T-helper 1 cell treated with Interleukin-12 subunit alpha and Interleukin-12 subunit beta and Interleukin-4 antibody, amounts not matched to agents 30 μg/mL and 1 μg/mL, for 36 hours (primary cell): ENCODE data around the gene HEMGN.
"Not testable (repeated sequence)": the region's sequence is repeated elsewhere in the genome, so short reads cannot be mapped to it uniquely, and the experiment has no call there.

Experiments
- H3K27ac Mint-ChIP-seq: one replicate; pipeline ENCODE4 v1.8.0; 2021; ENCODE audit warnings: mild to moderate bottlenecking, mixed read lengths
- H3K27me3 Mint-ChIP-seq: one replicate; pipeline ENCODE4 v1.8.0; 2021; ENCODE audit warnings: low read depth, mixed read lengths
- H3K36me3 Mint-ChIP-seq: one replicate; pipeline ENCODE4 v1.8.0; 2021; ENCODE audit warnings: low read depth, mixed read lengths
- H3K4me1 Mint-ChIP-seq: one replicate; pipeline ENCODE4 v1.8.0; 2021; ENCODE audit warnings: low read depth, mixed read lengths
- H3K4me3 Mint-ChIP-seq: one replicate; pipeline ENCODE4 v1.8.0; 2021; ENCODE audit warnings: mild to moderate bottlenecking, moderate library complexity, mixed read lengths
- H3K9me3 Mint-ChIP-seq: one replicate; pipeline ENCODE4 v1.8.0; 2021; ENCODE audit warnings: mixed read lengths

The HEMGN gene

DNA sequence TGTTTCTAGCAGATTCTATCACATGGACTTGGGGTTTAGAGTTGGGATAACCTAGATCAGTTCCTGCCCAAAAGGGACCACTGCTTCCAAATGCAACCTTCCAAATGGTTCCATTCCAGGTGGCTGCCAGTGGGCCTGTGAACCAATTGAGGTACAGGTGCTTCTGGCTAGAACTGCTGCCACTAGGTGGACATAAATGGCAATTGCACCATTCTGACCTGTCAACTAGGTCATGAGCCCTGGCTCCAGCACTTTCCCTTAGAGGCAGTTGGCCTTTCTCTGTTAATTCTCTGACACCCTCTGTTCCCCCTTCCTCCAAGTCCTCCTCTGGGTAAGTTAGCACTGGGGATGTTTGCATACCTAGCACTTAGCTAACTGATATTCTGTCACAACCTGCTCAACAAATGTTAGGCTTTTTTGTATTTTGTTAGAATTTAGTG is 16.6 kb upstream of the HEMGN start:
- no peak overlapping the region for H3K4me3 Mint-ChIP-seq
- peaks cover 9% of the 10 kb centered on the region for H3K27me3 Mint-ChIP-seq
- H3K27ac Mint-ChIP-seq: no peak overlapping the region
- H3K9me3 Mint-ChIP-seq: no peaks in the 10 kb centered on the region
- H3K4me1 Mint-ChIP-seq: no peaks in the 10 kb centered on the region
- peaks cover 7% of the 10 kb centered on the region for H3K36me3 Mint-ChIP-seq

DNA sequence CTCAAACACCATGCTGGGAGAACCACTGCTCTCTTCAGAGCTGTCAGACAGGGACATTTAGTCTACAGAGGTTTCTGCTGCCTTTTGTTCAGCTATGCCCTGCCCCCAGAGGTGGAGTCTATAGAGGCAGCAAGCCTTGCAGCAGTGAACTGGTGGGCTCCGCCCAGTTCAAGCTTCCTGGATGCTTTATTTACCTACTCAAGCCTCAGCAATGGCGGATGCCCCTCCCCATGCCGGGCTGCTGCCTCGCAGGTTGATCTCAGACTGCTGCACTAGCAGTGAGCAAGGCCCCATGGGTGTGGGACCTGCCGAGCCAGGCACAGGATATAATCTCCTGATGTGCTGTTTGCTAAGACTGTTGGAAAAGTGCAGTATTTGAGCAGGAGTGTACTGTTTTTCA is 12.9 kb upstream of the HEMGN start:
- not testable (repeated sequence) for H3K27ac Mint-ChIP-seq, H3K4me1 Mint-ChIP-seq, H3K36me3 Mint-ChIP-seq, H3K9me3 Mint-ChIP-seq, H3K4me3 Mint-ChIP-seq
- peaks cover 45% of the 10 kb centered on the region for H3K27me3 Mint-ChIP-seq

- H3K4me1 Mint-ChIP-seq, H3K4me3 Mint-ChIP-seq, H3K27ac Mint-ChIP-seq, H3K9me3 Mint-ChIP-seq, H3K36me3 Mint-ChIP-seq: not testable (repeated sequence)
- peaks cover 45% of the 10 kb centered on the region for H3K27me3 Mint-ChIP-seq
Measured at GRCh38 chr9:97947094-97947493, 9.1 kb upstream of the HEMGN start.

- H3K4me3 Mint-ChIP-seq, H3K9me3 Mint-ChIP-seq, H3K4me1 Mint-ChIP-seq, H3K27ac Mint-ChIP-seq: not testable (repeated sequence)
- H3K27me3 Mint-ChIP-seq: peaks cover 54% of the 10 kb centered on the region
- peaks cover 10% of the 10 kb centered on the region for H3K36me3 Mint-ChIP-seq
Measured at GRCh38 chr9:97945470-97945869, 7.5 kb upstream of the HEMGN start.

- Mint-ChIP-seq H3K4me1 (no peaks in the 10 kb centered on the region), H3K36me3 (peaks cover 3% of the 10 kb centered on the region), H3K27me3 (peaks cover 46% of the 10 kb centered on the region), H3K4me3 (no peak overlapping the region), H3K27ac (no peak overlapping the region), H3K9me3 (no peaks in the 10 kb centered on the region)
Measured at GRCh38 chr9:97944612-97945011, 6.6 kb upstream of the HEMGN start.

- no peaks in the 10 kb centered on the region for H3K9me3 Mint-ChIP-seq
- no peak overlapping the region for H3K4me3 Mint-ChIP-seq
- no peak overlapping the region for H3K27ac Mint-ChIP-seq
- peaks cover 2% of the 10 kb centered on the region for H3K36me3 Mint-ChIP-seq
- peaks cover 34% of the 10 kb centered on the region for H3K27me3 Mint-ChIP-seq
- H3K4me1 Mint-ChIP-seq: peaks cover 5% of the 10 kb centered on the region
Measured at GRCh38 chr9:97943308-97943855, 5.4 kb upstream of the HEMGN start.

DNA sequence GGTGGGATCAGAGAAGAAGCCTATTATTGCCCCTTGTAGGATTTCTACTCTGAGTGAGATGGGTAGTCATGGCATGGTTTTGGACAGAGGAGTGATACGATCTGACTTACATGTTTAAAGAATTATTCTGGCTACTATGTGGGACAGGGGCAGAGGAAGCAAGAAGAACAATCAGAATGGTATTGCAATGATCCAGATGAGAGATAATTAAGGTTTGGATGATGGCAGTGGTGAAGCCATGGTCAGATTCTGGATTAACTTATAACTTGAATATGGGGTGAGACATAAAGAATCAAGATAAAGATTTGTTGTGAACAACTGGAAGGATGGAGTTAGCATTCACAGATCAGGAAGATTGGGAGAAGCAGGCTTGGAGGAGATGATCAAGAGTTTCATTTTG is 3.4 kb upstream of the HEMGN start:
- Mint-ChIP-seq H3K27me3 (peaks cover 15% of the 10 kb centered on the region), H3K36me3 (peaks cover 2% of the 10 kb centered on the region), H3K9me3 (no peaks in the 10 kb centered on the region), H3K4me3 (no peak overlapping the region), H3K4me1 (peaks cover 14% of the 10 kb centered on the region), H3K27ac (no peak overlapping the region)

DNA sequence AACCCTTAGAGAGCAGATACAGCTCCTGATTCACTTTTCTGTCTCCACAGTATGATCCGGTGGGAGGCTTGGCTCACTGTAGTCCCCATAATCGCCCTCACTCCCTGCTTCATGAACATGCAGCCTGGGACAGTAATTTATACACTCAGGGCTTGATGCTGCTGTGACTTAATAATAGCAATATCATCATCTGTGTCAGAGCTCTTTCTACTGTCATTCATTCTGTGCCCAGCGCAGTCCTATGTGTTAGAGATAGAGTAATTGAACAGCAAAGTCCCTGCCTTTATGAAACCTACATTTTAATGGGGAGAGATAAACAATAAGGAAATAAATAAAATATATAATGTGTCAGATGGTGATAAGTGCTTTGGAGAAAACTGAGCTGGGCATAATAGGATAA is 2.8 kb upstream of the HEMGN start:
- Mint-ChIP-seq H3K36me3 (peaks cover 2% of the 10 kb centered on the region), H3K4me1 (peaks cover 15% of the 10 kb centered on the region), H3K27ac (no peak overlapping the region), H3K9me3 (no peaks in the 10 kb centered on the region), H3K27me3 (peaks cover 9% of the 10 kb centered on the region), H3K4me3 (no peak overlapping the region)

- Mint-ChIP-seq H3K4me3 (no peak overlapping the region), H3K4me1 (peaks cover 15% of the 10 kb centered on the region), H3K36me3 (peaks cover 2% of the 10 kb centered on the region), H3K27me3 (peaks cover 9% of the 10 kb centered on the region), H3K9me3 (no peaks in the 10 kb centered on the region), H3K27ac (no peak overlapping the region)
Measured at GRCh38 chr9:97940233-97940632, 2.3 kb upstream of the HEMGN start.

DNA sequence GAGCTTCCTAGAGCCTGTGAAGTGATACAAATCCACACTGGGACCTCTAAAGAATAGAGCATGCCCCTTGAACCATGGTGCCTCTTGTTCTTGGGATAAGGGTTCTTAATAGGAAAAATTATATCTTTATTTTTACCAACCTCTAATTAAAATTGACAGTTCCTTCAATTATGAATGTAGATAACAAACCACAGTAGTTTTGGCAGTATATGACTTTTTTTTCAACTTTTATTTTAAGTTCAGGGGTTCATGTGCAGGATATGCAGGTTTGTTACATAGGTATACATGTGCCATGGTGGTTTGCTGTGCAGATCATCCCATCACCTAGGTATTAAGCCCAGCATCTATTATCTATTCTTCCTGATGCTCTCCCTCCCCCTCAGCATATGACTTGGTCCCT is 974 bp downstream of the HEMGN start:
- H3K36me3 Mint-ChIP-seq: peaks cover 2% of the 10 kb centered on the region
- H3K4me3 Mint-ChIP-seq: no peak overlapping the region
- no peaks in the 10 kb centered on the region for H3K9me3 Mint-ChIP-seq
- H3K4me1 Mint-ChIP-seq: peaks cover 15% of the 10 kb centered on the region
- H3K27ac Mint-ChIP-seq: no peak overlapping the region
- H3K27me3 Mint-ChIP-seq: peaks cover 9% of the 10 kb centered on the region

- Mint-ChIP-seq H3K27me3 (no peaks in the 10 kb centered on the region), H3K4me3 (no peak overlapping the region), H3K9me3 (no peaks in the 10 kb centered on the region), H3K36me3 (no peaks in the 10 kb centered on the region), H3K27ac (no peak overlapping the region), H3K4me1 (peaks cover 28% of the 10 kb centered on the region)
Measured at GRCh38 chr9:97935276-97935675, 2.7 kb downstream of the HEMGN start.

DNA sequence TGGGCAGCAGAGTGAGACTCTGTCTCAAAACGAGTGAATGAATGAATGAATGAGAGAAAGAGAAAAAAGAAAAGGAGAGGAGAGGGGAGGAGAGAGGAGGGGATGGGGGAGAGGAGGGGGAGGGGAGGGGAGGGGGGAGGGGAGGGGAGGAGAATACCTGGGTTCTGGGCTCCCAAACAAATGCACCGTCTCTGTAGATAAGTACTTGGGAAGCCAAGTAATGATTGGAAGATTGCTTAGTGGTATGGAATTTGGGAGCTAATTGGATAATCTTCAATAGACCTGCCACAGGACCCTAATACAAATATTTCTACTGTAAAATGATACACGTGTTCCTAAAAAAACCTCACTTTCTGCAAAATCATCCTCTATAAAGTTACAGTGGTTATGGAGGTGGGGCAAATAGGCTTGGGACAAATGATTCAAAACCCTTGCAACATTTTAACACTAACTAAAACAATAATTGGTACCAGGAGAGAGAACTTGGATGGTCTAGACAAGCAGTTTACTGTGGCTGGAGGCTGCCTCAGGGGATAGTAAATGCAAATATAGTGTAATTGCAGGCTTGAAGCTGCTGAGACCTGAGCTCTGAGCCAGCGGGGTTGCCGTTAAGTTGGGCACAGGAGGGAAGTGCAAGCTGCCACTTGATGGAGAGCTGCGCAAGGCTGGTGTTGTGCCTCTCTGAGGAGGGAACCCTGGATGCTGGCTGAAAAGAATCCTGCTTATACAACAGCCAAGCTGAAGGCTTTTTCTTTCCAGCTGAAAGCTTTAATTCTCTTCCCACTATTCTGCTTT is 3.5 kb downstream of the HEMGN start:
- H3K27ac Mint-ChIP-seq: no peak overlapping the region
- peaks cover 31% of the 10 kb centered on the region for H3K4me1 Mint-ChIP-seq
- H3K9me3 Mint-ChIP-seq: no peaks in the 10 kb centered on the region
- H3K36me3 Mint-ChIP-seq: no peaks in the 10 kb centered on the region
- no peak overlapping the region for H3K4me3 Mint-ChIP-seq
- no peaks in the 10 kb centered on the region for H3K27me3 Mint-ChIP-seq

DNA sequence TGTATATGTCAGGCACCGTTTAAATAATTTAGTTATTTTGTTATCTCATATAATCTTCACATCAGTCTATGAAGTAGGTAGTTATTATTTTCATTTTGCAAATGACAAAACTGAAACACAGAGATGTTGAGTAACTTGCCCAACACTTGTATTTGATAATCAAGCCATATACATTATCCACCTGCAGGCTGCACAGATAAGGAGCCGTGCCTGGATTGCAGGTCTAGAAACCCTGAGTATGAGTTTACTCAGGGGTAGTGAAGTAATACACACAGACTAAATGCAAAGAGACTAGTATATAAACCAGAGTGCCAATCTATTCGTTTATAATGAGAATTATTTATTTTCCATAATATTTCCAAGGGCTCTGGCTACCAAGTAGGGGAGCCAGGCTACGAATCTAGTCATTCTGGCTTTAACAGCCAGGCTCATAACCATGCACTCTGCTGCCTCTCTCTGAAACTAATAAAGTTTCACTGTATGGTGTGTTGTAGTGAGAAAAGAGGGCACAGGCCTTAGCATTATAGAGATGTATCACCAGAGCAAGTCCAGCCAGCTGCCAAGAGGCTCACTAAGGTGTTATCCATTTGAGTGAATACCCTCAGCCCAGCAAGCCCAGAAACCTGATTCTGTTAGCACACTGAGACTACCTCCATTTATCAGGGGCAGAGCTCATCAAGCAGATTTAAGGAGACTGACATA is 4.5 kb downstream of the HEMGN start:
- no peaks in the 10 kb centered on the region for H3K27me3 Mint-ChIP-seq
- H3K36me3 Mint-ChIP-seq: no peaks in the 10 kb centered on the region
- H3K4me3 Mint-ChIP-seq: no peak overlapping the region
- no peak overlapping the region for H3K27ac Mint-ChIP-seq
- no peaks in the 10 kb centered on the region for H3K9me3 Mint-ChIP-seq
- H3K4me1 Mint-ChIP-seq: peaks cover 31% of the 10 kb centered on the region

DNA sequence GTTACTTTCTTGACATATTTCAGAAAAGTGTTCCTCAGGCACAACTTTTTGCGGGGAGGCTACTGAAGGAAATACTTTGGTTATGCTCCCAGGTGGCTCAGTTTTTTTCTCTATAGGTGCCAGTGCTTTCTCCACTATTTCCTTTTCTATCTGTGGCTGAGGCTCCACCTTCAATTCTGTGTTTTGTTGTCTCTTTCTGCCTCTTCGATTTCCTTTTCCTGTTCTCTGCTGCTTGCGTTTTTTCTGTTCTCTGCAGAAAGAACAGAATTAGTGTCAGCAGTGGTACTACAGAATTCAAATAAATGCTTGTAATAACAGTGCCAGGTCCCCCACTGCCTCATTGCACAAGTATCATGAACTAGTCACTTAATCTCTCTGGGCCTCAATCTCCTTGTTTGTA is 7.0 kb downstream of the HEMGN start:
- Mint-ChIP-seq H3K4me3 (peak overlapping the region; percentile 43), H3K27me3 (no peaks in the 10 kb centered on the region), H3K9me3 (no peaks in the 10 kb centered on the region), H3K27ac (peak overlapping the region; percentile 64), H3K36me3 (no peaks in the 10 kb centered on the region), H3K4me1 (peaks cover 20% of the 10 kb centered on the region)

- Mint-ChIP-seq H3K36me3 (no peaks in the 10 kb centered on the region), H3K27ac (no peak overlapping the region), H3K9me3 (no peaks in the 10 kb centered on the region), H3K4me1 (peaks cover 21% of the 10 kb centered on the region), H3K27me3 (no peaks in the 10 kb centered on the region), H3K4me3 (no peak overlapping the region)
Measured at GRCh38 chr9:97928986-97929604, 8.9 kb downstream of the HEMGN start.
